Measurements from ENCODE around the gene FCMR.
"Not testable (repeated sequence)": the region's sequence is repeated elsewhere in the genome, so short reads cannot be mapped to it uniquely, and the experiment has no call there.

The FCMR gene

GRCh38 chr1:206867239-206867638 lies 54.5 kb downstream of the FCMR start:
- DNase-seq, result no peak

- no peak for DNase-seq
These were observed 55.7 kb downstream of the FCMR start for GRCh38 chr1:206866062-206866461.

- DNase-seq, result peak; percentile 66
These were observed 56.6 kb downstream of the FCMR start, which contains the start of gene IL20 for GRCh38 chr1:206864939-206865671. Gene IL20 (plus strand): TSS chr1:206865623. CDS start chr1:206865853, 230 bp downstream.

- DNase-seq, result peak; percentile 42
These were observed 58.5 kb downstream of the FCMR start for GRCh38 chr1:206863266-206863665.

- DNase-seq, result no peak
These were observed 61.6 kb downstream of the FCMR start for GRCh38 chr1:206860165-206860564.

GRCh38 chr1:206859082-206859521 lies 62.6 kb downstream of the FCMR start:
- no peak for DNase-seq

GRCh38 chr1:206856674-206857464 lies 64.9 kb downstream of the FCMR start:
- DNase-seq, result no peak

GRCh38 chr1:206855859-206856258 lies 65.9 kb downstream of the FCMR start:
- DNase-seq, result no peak

GRCh38 chr1:206854401-206855129 lies 67.2 kb downstream of the FCMR start:
- no peak for DNase-seq

- DNase-seq, result not testable (repeated sequence)
These were observed 68.0 kb downstream of the FCMR start for GRCh38 chr1:206853696-206854095.

Measured in NCI-H146 (cell line).